Activated effector memory CD4-positive, alpha-beta T cell treated with Interleukin-2 at 50 U/mL for 16 hours (primary cell): ENCODE measurements around the gene KIF6.
"Not testable (repeated sequence)": the region's sequence is repeated elsewhere in the genome, so short reads cannot be mapped to it uniquely, and the experiment has no call there.

Experiments
- DNase-seq: peaks from one replicate; pipeline ENCODE4 v3.0.0-alpha.2; 2020

Gene KIF6

GRCh38 chr6:39724787-39725631 lies at the start of gene KIF6:
TSS of gene KIF6 (minus strand) at chr6:39725408. CDS start at chr6:39725310, 98 bp downstream.
- DNase-seq = peak; percentile 50

- DNase-seq = no peak
Measured at GRCh38 chr6:39773782-39774181, 48.6 kb upstream of the KIF6 start.

- DNase-seq = no peak
Measured at GRCh38 chr6:39772559-39773273, 47.5 kb upstream of the KIF6 start.

GRCh38 chr6:39770446-39770845 lies 45.2 kb upstream of the KIF6 start:
- DNase-seq = no peak

GRCh38 chr6:39769012-39769411 lies 43.8 kb upstream of the KIF6 start:
- no peak for DNase-seq

- no peak for DNase-seq
Measured at GRCh38 chr6:39765508-39766065, 40.4 kb upstream of the KIF6 start.

GRCh38 chr6:39760226-39760952 lies 35.2 kb upstream of the KIF6 start:
- no peak for DNase-seq

GRCh38 chr6:39758905-39759605 lies 33.8 kb upstream of the KIF6 start:
- DNase-seq = no peak

- no peak for DNase-seq
Measured at GRCh38 chr6:39756582-39756981, 31.4 kb upstream of the KIF6 start.

GRCh38 chr6:39755231-39755630 lies 30.0 kb upstream of the KIF6 start:
- DNase-seq = no peak

GRCh38 chr6:39754514-39755115 lies 29.4 kb upstream of the KIF6 start:
- no peak for DNase-seq

- DNase-seq = no peak
Measured at GRCh38 chr6:39753725-39754045, 28.5 kb upstream of the KIF6 start.

- DNase-seq = no peak
Measured at GRCh38 chr6:39752835-39753724, 27.9 kb upstream of the KIF6 start.

GRCh38 chr6:39746795-39747194 lies 21.6 kb upstream of the KIF6 start:
- DNase-seq = no peak

- DNase-seq = no peak
Measured at GRCh38 chr6:39733704-39734103, 8.5 kb upstream of the KIF6 start.

- DNase-seq = no peak
Measured at GRCh38 chr6:39731565-39731964, 6.4 kb upstream of the KIF6 start.

- no peak for DNase-seq
Measured at GRCh38 chr6:39729945-39730344, 4.7 kb upstream of the KIF6 start.

GRCh38 chr6:39725632-39725997 lies 407 bp upstream of the KIF6 start:
- DNase-seq = no peak

- not testable (repeated sequence) for DNase-seq
Measured at GRCh38 chr6:39723350-39723749, 1.9 kb downstream of the KIF6 start.

GRCh38 chr6:39714802-39715201 lies 10.4 kb downstream of the KIF6 start:
- DNase-seq = no peak

GRCh38 chr6:39707962-39708683 lies 17.1 kb downstream of the KIF6 start:
- DNase-seq = no peak
